ENCODE measurements around the gene FAM78B.

DNA sequence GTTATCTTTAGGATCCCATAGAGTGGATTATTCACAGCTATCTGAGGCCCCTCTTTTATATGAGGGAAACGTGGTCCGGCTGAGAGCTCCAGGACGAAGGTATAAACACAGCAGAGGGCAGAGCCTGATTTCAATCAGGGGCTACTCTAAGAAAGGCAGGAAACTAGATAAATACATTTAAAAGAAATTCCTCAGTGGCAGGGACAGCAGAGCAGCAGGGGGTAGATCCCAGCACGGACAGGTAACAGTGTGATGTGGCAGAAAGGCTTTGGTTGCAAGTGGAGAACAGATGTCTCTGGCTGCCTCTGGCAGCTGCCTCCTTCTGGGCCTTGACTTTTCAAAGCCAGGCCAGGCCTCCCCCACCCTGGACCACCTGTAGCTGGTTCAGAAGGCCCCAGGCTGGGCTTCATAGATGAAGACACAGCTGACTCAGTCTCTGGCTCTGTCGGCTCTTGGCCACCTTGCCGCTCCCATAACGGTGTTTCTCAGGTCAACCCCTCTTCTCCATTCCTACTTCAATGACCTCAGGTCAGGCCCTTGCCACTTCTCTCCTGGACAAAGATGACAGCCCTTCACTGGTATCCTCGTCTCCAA lies 43.8 kb downstream of the FAM78B start:
- TF ChIP-seq, protein P1, sequence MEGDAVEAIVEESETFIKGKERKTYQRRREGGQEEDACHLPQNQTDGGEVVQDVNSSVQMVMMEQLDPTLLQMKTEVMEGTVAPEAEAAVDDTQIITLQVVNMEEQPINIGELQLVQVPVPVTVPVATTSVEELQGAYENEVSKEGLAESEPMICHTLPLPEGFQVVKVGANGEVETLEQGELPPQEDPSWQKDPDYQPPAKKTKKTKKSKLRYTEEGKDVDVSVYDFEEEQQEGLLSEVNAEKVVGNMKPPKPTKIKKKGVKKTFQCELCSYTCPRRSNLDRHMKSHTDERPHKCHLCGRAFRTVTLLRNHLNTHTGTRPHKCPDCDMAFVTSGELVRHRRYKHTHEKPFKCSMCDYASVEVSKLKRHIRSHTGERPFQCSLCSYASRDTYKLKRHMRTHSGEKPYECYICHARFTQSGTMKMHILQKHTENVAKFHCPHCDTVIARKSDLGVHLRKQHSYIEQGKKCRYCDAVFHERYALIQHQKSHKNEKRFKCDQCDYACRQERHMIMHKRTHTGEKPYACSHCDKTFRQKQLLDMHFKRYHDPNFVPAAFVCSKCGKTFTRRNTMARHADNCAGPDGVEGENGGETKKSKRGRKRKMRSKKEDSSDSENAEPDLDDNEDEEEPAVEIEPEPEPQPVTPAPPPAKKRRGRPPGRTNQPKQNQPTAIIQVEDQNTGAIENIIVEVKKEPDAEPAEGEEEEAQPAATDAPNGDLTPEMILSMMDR (IDR thresholded peaks at IDR 0.05; ENCODE audit: extremely low read depth in 1 of 2, insufficient read depth in 1 of 2, low read depth in 1 of 2, low read length in 2 of 2), result no peak
- TF ChIP-seq EZH2 (IDR thresholded peaks at IDR 0.05; ENCODE audit: borderline replicate concordance, low read depth, low read length, severe bottlenecking) (no peak), POLR2A (IDR thresholded peaks at IDR 0.05; ENCODE audit: low read depth, low read length) (no peak), POLR2AphosphoS5 (IDR thresholded peaks at IDR 0.05; ENCODE audit: insufficient read depth, low read depth, low read length) (no peak)
- TF ChIP-seq, protein P2, sequence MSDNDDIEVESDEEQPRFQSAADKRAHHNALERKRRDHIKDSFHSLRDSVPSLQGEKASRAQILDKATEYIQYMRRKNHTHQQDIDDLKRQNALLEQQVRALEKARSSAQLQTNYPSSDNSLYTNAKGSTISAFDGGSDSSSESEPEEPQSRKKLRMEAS (IDR thresholded peaks at IDR 0.05; ENCODE audit: insufficient read depth, insufficient read length), result no peak
